ENCODE measurements around the gene LPAR2.

The LPAR2 gene

GRCh38 chr19:19649580-19649995, 21.6 kb upstream of the LPAR2 start:
- Mint-ChIP-seq H3K27ac (ENCODE audit: low read depth) (no peak overlapping the region), H3K4me3 (no peak overlapping the region), H3K27me3 (no peaks in the 10 kb centered on the region), H3K9me3 (no peaks in the 10 kb centered on the region), H3K4me1 (no peaks in the 10 kb centered on the region), H3K36me3 (ENCODE audit: insufficient read depth) (peaks cover 43% of the 10 kb centered on the region)
- no peak for DNase-seq (ENCODE audit: low spot score in 2 of 2)
- ATAC-seq (replicated peaks; ENCODE audit: extremely low read depth, poor library complexity, severe bottlenecking), result no peak

- Mint-ChIP-seq H3K27ac (ENCODE audit: low read depth) (no peak overlapping the region), H3K4me1 (no peaks in the 10 kb centered on the region), H3K4me3 (no peak overlapping the region), H3K36me3 (ENCODE audit: insufficient read depth) (peaks cover 41% of the 10 kb centered on the region), H3K27me3 (no peaks in the 10 kb centered on the region), H3K9me3 (no peaks in the 10 kb centered on the region)
- ATAC-seq (replicated peaks; ENCODE audit: extremely low read depth, poor library complexity, severe bottlenecking) (no peak), DNase-seq (ENCODE audit: low spot score in 2 of 2) (no peak)
These were observed 21.1 kb upstream of the LPAR2 start for GRCh38 chr19:19649155-19649554.

GRCh38 chr19:19647037-19647835, 19.2 kb upstream of the LPAR2 start:
- ATAC-seq (replicated peaks; ENCODE audit: extremely low read depth, poor library complexity, severe bottlenecking) (no peak), DNase-seq (ENCODE audit: low spot score in 2 of 2) (no peak)
- Mint-ChIP-seq H3K27ac (ENCODE audit: low read depth) (no peak overlapping the region), H3K27me3 (no peaks in the 10 kb centered on the region), H3K4me3 (no peak overlapping the region), H3K4me1 (peaks cover 14% of the 10 kb centered on the region), H3K9me3 (no peaks in the 10 kb centered on the region), H3K36me3 (ENCODE audit: insufficient read depth) (peaks cover 50% of the 10 kb centered on the region)

DNA sequence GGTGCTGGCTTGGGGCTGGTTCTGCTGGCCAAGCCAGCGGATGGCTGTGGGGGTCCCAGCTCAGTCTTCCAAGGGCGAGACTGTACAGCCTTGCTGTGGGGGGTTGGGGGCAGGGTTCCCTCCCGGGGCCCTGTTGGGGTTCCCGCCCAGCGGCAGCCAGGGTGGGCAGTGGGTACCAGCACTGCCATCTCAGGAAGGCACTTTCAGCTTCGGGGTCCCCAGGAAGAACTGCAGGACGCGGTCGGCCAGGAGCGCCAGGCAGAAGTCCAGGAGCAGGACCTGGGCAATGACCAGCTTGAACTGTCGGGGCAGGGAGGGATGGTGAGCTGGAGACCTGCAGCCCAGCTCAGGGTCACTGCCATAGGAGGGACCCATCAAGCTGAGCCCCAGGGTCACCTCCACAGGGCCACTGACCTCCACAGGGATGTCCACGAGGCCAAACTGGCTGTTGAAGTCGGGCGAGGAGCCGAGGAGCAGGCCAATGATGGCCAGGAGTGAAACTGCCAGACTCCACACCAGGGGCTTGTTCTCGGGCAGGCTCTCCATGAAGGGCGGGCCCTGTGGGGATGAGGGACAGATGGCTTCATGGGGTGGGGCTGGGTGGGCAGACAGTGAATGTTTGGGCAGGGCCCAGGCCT, 17.3 kb upstream of the LPAR2 start:
- ATAC-seq (replicated peaks; ENCODE audit: extremely low read depth, poor library complexity, severe bottlenecking) (no peak), DNase-seq (ENCODE audit: low spot score in 2 of 2) (no peak)
- no peak overlapping the region for H3K4me3 Mint-ChIP-seq
- no peak overlapping the region for H3K27ac Mint-ChIP-seq (ENCODE audit: low read depth)
- peaks cover 50% of the 10 kb centered on the region for H3K36me3 Mint-ChIP-seq (ENCODE audit: insufficient read depth)
- no peaks in the 10 kb centered on the region for H3K9me3 Mint-ChIP-seq
- no peaks in the 10 kb centered on the region for H3K27me3 Mint-ChIP-seq
- H3K4me1 Mint-ChIP-seq, result peaks cover 20% of the 10 kb centered on the region

DNA sequence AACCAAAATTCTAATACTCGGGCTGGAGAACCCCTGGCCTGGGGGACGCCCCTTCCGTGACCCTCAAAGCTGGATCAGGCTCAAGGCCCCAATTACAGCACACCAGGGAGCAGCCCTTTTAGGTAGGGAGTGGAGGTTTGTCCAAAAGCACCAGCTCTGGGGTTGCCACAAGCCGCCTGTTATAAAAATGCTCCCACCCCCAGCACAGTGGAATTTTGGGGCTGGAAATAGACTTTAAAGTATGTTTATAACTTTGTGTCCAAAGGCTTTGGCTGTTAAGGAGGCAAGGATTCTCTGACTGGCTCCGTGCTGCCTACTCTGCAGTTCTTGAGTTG, 16.0 kb upstream of the LPAR2 start:
- DNase-seq (ENCODE audit: low spot score in 2 of 2), result no peak
- H3K4me3 Mint-ChIP-seq, result peak overlapping the region; percentile 99
- no peaks in the 10 kb centered on the region for H3K9me3 Mint-ChIP-seq
- peaks cover 20% of the 10 kb centered on the region for H3K4me1 Mint-ChIP-seq
- H3K27ac Mint-ChIP-seq (ENCODE audit: low read depth), result peak overlapping the region; percentile 91
- ATAC-seq (replicated peaks; ENCODE audit: extremely low read depth, poor library complexity, severe bottlenecking), result no peak
- H3K36me3 Mint-ChIP-seq (ENCODE audit: insufficient read depth), result peaks cover 58% of the 10 kb centered on the region
- H3K27me3 Mint-ChIP-seq, result no peaks in the 10 kb centered on the region

DNA sequence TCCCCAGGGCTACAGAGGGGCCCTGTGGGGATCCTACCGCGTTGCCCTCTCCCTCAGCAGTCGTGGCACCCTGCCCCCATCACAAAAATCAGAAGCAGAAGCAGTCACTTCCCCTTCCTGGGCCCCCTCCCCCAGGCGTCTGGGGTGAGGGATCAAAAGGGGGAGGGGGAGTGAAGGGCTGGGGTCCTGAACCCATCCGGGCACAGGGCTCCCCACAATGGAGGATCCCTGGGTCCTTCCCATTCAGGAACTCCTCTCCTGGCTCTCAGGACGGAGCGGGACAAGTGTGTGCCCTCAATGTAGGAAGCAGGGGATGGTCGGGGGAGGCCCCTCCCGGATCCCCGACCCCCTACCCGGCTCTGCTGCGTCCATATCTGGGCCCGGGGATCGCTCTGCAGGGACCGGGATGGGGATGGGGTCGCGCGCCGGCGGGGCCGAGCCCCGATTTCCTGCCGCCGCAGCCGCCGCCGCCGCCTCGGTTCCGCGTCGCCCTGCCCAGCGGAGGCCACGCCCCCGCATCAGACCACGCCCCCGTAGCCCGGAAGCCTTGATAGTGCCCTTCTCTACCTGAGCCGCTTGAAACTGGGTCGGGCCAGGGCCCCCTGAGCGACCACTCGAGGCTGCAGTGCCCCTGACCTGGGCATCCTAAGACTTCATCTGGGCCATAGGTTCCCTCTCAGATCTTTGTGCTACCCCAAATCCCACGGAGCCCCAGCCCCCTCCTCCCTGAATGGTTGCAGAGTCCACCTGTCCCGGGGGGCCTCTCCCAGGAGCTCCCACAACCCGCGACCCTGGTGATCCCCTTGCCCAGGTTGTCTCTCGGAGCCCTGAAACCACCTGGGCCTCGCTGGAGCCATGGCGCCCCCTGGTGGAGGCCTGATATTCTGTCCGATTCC, 15.4 kb upstream of the LPAR2 start, which contains the start of gene GMIP:
Gene GMIP (minus strand): TSS at position 500 of the 896 bp plus-strand sequence. CDS start 128 bp downstream, at position 372.
- ATAC-seq (replicated peaks; ENCODE audit: extremely low read depth, poor library complexity, severe bottlenecking) (peak; percentile 84), DNase-seq (ENCODE audit: low spot score in 2 of 2) (peak; percentile 81 to 85)
- Mint-ChIP-seq H3K4me1 (peaks cover 21% of the 10 kb centered on the region), H3K27me3 (no peaks in the 10 kb centered on the region), H3K9me3 (no peaks in the 10 kb centered on the region), H3K27ac (ENCODE audit: low read depth) (peak within 1 kb of the TSS; percentile 91), H3K4me3 (peak within 1 kb of the TSS; percentile 99), H3K36me3 (ENCODE audit: insufficient read depth) (peaks cover 59% of the 10 kb centered on the region)

GRCh38 chr19:19642506-19643157, 14.6 kb upstream of the LPAR2 start:
- ATAC-seq (replicated peaks; ENCODE audit: extremely low read depth, poor library complexity, severe bottlenecking) (peak; percentile 66), DNase-seq (ENCODE audit: low spot score in 2 of 2) (peak in 1 of 2 donors; percentile 40)
- H3K27me3 Mint-ChIP-seq, result no peaks in the 10 kb centered on the region
- H3K4me1 Mint-ChIP-seq, result peaks cover 24% of the 10 kb centered on the region
- no peaks in the 10 kb centered on the region for H3K9me3 Mint-ChIP-seq
- peak overlapping the region; percentile 91 for H3K27ac Mint-ChIP-seq (ENCODE audit: low read depth)
- H3K36me3 Mint-ChIP-seq (ENCODE audit: insufficient read depth), result peaks cover 61% of the 10 kb centered on the region
- H3K4me3 Mint-ChIP-seq, result peak overlapping the region; percentile 99

- ATAC-seq (replicated peaks; ENCODE audit: extremely low read depth, poor library complexity, severe bottlenecking) (no peak), DNase-seq (ENCODE audit: low spot score in 2 of 2) (no peak)
- H3K27me3 Mint-ChIP-seq, result no peaks in the 10 kb centered on the region
- H3K9me3 Mint-ChIP-seq, result no peaks in the 10 kb centered on the region
- H3K36me3 Mint-ChIP-seq (ENCODE audit: insufficient read depth), result peaks cover 79% of the 10 kb centered on the region
- peaks cover 39% of the 10 kb centered on the region for H3K4me1 Mint-ChIP-seq
- peak overlapping the region; percentile 83 for H3K27ac Mint-ChIP-seq (ENCODE audit: low read depth)
- no peak overlapping the region for H3K4me3 Mint-ChIP-seq
These were observed 9.7 kb upstream of the LPAR2 start for GRCh38 chr19:19637523-19638251.

DNA sequence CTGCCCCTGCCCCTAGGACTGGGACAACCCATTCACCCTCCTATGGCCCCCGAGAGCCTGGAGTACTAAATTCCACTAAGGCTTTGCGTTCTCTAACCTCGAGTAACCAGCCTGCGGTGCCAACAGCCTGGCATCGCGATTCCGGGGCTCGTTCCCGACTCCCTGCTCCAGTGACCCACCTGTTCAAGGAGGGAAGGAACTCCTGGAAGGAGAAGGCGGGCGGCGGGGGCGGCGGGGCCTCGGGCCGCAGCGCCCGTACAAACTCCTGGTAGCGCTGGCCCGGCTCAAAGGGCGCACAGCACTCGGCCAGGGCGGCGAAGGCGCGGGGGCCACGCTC, 9.1 kb upstream of the LPAR2 start:
- H3K4me1 Mint-ChIP-seq, result peaks cover 33% of the 10 kb centered on the region
- no peak for DNase-seq (ENCODE audit: low spot score in 2 of 2)
- peaks cover 77% of the 10 kb centered on the region for H3K36me3 Mint-ChIP-seq (ENCODE audit: insufficient read depth)
- H3K27me3 Mint-ChIP-seq, result no peaks in the 10 kb centered on the region
- no peak for ATAC-seq (replicated peaks; ENCODE audit: extremely low read depth, poor library complexity, severe bottlenecking)
- no peak overlapping the region for H3K4me3 Mint-ChIP-seq
- no peaks in the 10 kb centered on the region for H3K9me3 Mint-ChIP-seq
- no peak overlapping the region for H3K27ac Mint-ChIP-seq (ENCODE audit: low read depth)

DNA sequence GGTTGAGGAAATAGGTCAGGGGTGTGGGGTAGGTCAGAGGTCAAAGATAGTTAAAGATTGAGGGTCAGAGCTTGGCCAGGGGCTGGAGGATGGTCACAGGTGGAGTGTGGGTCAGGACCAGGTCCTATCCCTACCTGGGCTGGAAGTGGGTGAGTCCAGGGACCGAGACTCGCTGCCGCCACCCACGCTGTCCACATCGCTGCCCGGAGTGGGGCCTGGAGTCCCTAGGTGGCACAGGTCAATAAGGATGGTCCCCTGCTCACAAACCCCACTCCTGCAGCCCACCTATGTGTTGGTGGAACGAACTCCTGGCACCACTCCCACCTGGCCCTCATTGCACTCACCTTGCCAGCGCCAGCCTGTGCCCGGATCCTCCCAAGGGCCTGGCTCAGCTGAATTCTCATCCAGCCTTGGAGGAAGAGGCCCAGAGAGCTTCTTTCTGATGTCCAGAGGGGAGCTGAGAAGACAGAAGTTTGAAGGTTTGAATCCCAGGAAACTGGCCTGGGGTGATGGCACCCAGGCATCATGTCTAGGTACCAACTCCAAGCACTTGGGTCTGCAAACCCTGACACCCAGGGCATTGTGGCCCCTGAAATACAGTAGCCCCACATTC, 8.7 kb upstream of the LPAR2 start:
- H3K36me3 Mint-ChIP-seq (ENCODE audit: insufficient read depth), result peaks cover 75% of the 10 kb centered on the region
- H3K4me3 Mint-ChIP-seq, result no peak overlapping the region
- peaks cover 29% of the 10 kb centered on the region for H3K4me1 Mint-ChIP-seq
- no peak overlapping the region for H3K27ac Mint-ChIP-seq (ENCODE audit: low read depth)
- no peaks in the 10 kb centered on the region for H3K9me3 Mint-ChIP-seq
- no peak for DNase-seq (ENCODE audit: low spot score in 2 of 2)
- H3K27me3 Mint-ChIP-seq, result no peaks in the 10 kb centered on the region
- no peak for ATAC-seq (replicated peaks; ENCODE audit: extremely low read depth, poor library complexity, severe bottlenecking)

- no peak overlapping the region for H3K4me3 Mint-ChIP-seq
- no peak for DNase-seq (ENCODE audit: low spot score in 2 of 2)
- H3K27ac Mint-ChIP-seq (ENCODE audit: low read depth), result no peak overlapping the region
- peaks cover 77% of the 10 kb centered on the region for H3K36me3 Mint-ChIP-seq (ENCODE audit: insufficient read depth)
- no peaks in the 10 kb centered on the region for H3K9me3 Mint-ChIP-seq
- H3K4me1 Mint-ChIP-seq, result peaks cover 28% of the 10 kb centered on the region
- H3K27me3 Mint-ChIP-seq, result no peaks in the 10 kb centered on the region
- ATAC-seq (replicated peaks; ENCODE audit: extremely low read depth, poor library complexity, severe bottlenecking), result no peak
These were observed 7.3 kb upstream of the LPAR2 start for GRCh38 chr19:19635313-19635702.

Measured in central memory CD8-positive, alpha-beta T cell (primary cell).